ENCODE results near the gene NPHP4. TPM values are rescaled to one million over a fixed set of nuclear protein-coding genes. Genes with fewer than 3 reads are reported as not detected.
"Not testable (repeated sequence)": the region's sequence is repeated elsewhere in the genome, so short reads cannot be mapped to it uniquely, and the experiment has no call there.

NPHP4 gene
- total and polyA plus RNA-seq, 5 donors, result 2.8 to 6.0 (median 5.1) TPM

DNA sequence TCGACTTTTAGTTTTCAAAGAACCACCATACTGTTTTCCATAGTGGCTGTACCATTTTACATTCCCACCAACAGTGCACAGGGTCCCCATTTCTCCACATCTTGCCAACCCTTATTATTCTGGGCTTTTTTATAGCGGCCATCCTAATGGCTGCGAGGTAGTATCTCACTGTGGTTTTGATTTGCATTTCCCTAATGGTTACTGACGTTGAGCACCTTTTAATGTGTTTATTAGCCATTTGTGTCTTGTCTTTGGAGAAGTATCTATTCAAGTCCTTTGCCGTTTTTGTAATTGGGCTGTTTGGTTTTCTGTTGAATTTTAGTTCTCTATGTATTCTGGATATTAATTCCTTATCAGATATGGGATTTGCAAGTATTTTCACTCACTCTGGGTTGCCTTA is 31.1 kb upstream of the NPHP4 start:
- Histone ChIP-seq H3K4me3 (ENCODE audit: low read length) (no peak overlapping the region), H3K27me3 (ENCODE audit: control insufficient read depth, insufficient read depth) (no peaks in the 10 kb centered on the region), H3K9me3 (ENCODE audit: control insufficient read depth, low read length) (no peaks in the 10 kb centered on the region), H3K4me1 (ENCODE audit: control insufficient read depth, insufficient read depth, low read length) (no peaks in the 10 kb centered on the region), H3K27ac (ENCODE audit: low read length) (no peak overlapping the region)
- DNase-seq, result no peak
- no peak for ATAC-seq
- 86% methylated on average over 5 of the region's 5 CpGs for WGBS
- intact Hi-C loops (cut with DNase I), result no loop called here

DNA sequence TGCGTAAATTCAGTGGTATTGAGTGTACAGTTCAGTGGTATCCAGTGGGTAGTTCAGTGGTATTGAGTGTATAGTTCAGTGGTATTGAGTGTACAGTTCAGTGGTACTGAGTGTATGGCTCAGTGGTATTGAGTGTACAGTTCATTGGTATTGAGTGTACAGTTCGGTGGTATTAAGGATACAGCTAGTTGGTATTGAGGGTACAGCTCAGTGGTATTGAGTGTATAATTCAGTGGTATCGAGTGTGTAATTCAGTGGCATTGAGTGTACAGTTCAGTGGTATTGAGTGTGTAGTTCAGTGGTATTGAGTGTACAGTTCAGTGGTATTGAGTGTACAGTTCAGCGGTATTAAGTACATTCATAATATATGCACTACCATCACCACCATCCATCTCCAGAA is 30.0 kb upstream of the NPHP4 start:
- H3K27ac ChIP-seq (ENCODE audit: low read length), result no peak overlapping the region
- intact Hi-C loops (cut with DNase I), result no loop called here
- H3K9me3 ChIP-seq (ENCODE audit: control insufficient read depth, low read length), result no peaks in the 10 kb centered on the region
- H3K27me3 ChIP-seq (ENCODE audit: control insufficient read depth, insufficient read depth), result no peaks in the 10 kb centered on the region
- 97% methylated on average over 4 of the region's 4 CpGs for WGBS
- H3K4me3 ChIP-seq (ENCODE audit: low read length), result no peak overlapping the region
- DNase-seq, result no peak
- ATAC-seq, result no peak
- H3K4me1 ChIP-seq (ENCODE audit: control insufficient read depth, insufficient read depth, low read length), result no peaks in the 10 kb centered on the region

DNA sequence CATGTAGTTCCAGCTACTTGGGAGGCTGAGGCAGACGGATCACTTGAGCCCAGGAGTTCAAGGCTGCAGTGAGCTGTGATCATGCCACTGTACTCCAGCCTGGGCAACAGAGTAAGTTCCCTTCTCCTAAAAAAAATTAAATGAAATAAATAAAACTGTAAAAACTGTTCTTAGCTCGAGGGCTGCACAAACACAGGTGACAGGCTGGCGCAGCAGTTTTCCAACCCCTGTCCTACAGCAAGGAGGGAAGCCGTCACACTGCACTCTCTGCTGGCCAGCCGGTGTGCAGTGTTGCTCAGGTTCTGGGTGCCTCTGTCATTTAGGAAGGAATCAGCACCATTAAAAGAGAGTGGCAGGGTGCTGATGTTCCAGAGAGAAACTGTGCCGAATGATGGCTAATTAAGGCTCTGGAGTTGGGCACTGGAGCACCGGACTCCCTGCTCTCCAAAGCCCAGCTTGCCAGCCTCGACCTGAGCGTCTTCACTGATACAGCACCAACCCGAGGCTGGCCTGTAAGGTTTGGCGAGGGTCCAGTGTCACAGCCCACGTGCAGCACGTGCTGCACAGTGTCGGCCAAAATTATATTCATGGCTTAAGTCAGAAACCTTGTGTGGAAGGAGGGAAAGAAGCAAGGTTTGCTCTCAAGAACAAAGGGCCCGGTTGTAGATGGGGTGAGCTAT is 27.1 kb upstream of the NPHP4 start:
- ATAC-seq, result no peak
- H3K27ac ChIP-seq (ENCODE audit: low read length), result no peak overlapping the region

DNA sequence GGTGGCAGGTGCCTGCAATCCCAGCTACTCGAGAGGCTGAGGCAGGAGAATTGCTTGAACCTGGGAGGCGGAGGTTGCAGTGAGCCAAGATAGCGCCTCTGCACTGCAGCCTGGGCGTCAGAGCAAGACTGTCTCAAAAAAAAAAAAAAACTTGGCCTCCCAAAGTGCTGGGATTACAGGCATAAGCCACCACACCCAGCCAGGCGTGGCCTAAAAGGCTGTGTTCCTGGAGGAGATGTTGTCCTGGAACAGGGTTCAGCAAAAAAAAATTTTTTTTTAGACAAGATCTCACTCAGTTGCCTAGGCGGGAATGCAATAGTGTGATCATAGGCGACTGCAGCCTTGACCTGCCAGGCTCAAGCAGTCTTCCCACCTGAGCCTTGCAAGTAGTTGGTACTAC is 25.4 kb upstream of the NPHP4 start:
- DNase-seq, result peak in 2 of 3 donors; percentile 14 to 29
- WGBS, result 83% methylated on average over 7 of the region's 7 CpGs

More for the DNA sequence above, 27.1 kb upstream of the NPHP4 start:
- WGBS, result 69% methylated on average over 15 of the region's 15 CpGs
- Histone ChIP-seq H3K4me3 (ENCODE audit: low read length) (no peak overlapping the region), H3K4me1 (ENCODE audit: control insufficient read depth, insufficient read depth, low read length) (peaks cover 2% of the 10 kb centered on the region), H3K9me3 (ENCODE audit: control insufficient read depth, low read length) (no peaks in the 10 kb centered on the region), H3K27me3 (ENCODE audit: control insufficient read depth, insufficient read depth) (no peaks in the 10 kb centered on the region)
- intact Hi-C loops (cut with DNase I), result no loop called here
- DNase-seq, result peak in 2 of 3 donors; percentile 34 to 39

DNA sequence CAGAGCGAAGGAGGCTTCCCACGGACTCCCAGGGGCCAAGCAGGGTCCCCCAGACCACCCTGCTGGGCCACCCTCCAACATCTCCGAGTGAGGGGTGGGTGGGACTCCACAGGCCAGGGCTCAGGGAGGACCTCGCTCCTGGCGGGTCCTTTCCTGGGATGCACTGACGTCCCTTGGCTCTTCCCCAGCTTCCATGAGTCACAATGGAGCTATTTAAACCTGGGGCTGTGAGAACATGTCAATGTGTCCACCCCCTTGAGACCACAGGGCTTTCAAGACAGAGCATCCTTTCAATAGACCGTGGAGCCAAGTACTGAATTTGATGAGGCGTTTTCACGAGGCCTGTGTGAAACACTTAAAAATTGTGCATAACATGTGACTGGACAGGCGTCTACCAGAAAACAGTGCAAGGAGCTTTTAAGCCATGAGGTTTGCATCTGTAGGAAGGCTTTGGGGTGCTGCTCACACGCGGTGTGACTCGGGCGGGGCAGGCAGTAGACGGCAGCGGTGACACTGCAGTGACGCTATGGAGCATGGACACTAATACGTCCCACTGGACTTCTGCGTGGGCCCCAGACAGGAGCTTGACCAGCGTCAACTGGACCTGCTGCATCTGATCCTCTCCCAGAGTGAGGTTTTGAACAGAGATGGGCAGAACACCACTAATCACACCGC is 24.1 kb upstream of the NPHP4 start:
- peak in 2 of 3 donors; percentile 32 to 33 for DNase-seq
- ATAC-seq, result peak in 1 of 2 donors; percentile 7
- intact Hi-C loops (cut with DNase I), result no loop called here
- 80% methylated on average over 21 of the region's 21 CpGs for WGBS
- no peaks in the 10 kb centered on the region for H3K9me3 ChIP-seq (ENCODE audit: control insufficient read depth, low read length)
- no peaks in the 10 kb centered on the region for H3K27me3 ChIP-seq (ENCODE audit: control insufficient read depth, insufficient read depth)
- peaks cover 2% of the 10 kb centered on the region for H3K4me1 ChIP-seq (ENCODE audit: control insufficient read depth, insufficient read depth, low read length)
- H3K27ac ChIP-seq (ENCODE audit: low read length), result no peak overlapping the region
- no peak overlapping the region for H3K4me3 ChIP-seq (ENCODE audit: low read length)

More for the DNA sequence above, 25.4 kb upstream of the NPHP4 start:
- H3K9me3 ChIP-seq (ENCODE audit: control insufficient read depth, low read length); intact Hi-C loops (cut with DNase I); H3K4me3 ChIP-seq (ENCODE audit: low read length); H3K27me3 ChIP-seq (ENCODE audit: control insufficient read depth, insufficient read depth); ATAC-seq; H3K27ac ChIP-seq (ENCODE audit: low read length); H3K4me1 ChIP-seq (ENCODE audit: control insufficient read depth, insufficient read depth, low read length): not testable (repeated sequence)

DNA sequence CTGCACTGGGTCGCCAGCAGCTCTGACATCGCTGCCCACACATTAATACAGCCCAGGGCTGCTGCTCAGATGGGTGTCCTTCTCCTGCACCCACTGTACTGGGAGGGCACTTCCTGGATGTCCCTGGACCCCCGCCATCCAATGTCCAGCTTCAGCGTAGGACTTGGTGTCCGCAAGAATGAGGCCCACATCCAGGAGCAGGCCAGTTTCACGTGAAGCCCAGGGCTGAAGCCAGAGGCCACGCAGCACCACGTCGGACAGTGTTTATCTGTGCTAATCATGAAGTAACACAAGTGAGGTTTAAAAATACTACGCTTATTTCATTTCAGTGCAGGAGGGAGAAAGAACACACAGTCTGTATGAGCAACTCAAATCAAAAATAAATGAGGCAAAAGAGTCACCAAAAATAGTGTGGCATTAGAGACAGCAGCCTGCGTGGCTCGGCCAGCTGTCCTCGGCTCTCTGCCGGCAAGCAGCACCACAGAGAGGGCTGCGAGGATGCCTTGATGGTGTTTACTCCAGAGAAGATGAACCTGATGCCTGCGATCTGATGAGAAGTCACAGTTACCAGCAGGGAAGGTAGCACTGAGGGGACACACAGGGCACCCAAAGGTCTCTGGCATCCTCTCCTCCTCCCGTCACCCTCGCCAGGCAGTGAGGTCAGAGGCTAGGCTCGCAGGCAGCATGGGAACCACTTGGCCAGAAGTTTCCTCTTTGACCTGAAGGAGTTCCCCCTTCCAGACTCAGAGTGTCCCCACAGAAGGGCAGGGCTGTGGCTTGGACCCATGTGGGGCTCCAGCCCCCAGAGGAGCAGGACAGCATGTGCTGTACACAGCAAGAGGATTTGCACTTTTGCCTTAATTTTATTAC is 22.1 kb upstream of the NPHP4 start:
- intact Hi-C loops (cut with DNase I), result no loop called here
- H3K9me3 ChIP-seq (ENCODE audit: control insufficient read depth, low read length), result no peaks in the 10 kb centered on the region
- H3K27ac ChIP-seq (ENCODE audit: low read length), result peak overlapping the region; percentile 87
- WGBS, result 61% methylated on average over 19 of the region's 19 CpGs
- H3K4me1 ChIP-seq (ENCODE audit: control insufficient read depth, insufficient read depth, low read length), result peaks cover 2% of the 10 kb centered on the region
- no peaks in the 10 kb centered on the region for H3K27me3 ChIP-seq (ENCODE audit: control insufficient read depth, insufficient read depth)
- no peak overlapping the region for H3K4me3 ChIP-seq (ENCODE audit: low read length)
- ATAC-seq (peak; percentile 78 to 80), DNase-seq (peak; percentile 75 to 86 (median 84))

DNA sequence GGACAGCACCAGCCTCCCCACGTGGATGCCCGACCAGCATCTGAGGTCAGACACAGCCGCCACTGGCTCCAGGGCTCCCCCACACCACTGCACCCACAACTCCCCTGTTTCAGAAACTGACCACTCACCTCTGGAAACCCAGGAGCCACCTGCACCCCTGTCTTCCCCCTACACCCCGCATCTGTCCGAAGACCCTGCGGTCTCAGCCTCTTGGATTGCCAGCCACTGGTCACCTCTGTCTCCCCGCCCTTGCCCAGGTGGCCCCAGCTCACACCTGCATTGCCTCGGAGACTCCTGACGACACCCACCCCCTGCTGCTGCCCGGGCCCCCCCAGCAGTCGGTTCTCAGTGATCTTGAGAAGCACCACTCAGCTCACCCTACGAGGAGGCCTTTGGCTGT is 21.3 kb upstream of the NPHP4 start:
- Histone ChIP-seq H3K27ac (ENCODE audit: low read length) (peak overlapping the region; percentile 87), H3K4me3 (ENCODE audit: low read length) (no peak overlapping the region), H3K4me1 (ENCODE audit: control insufficient read depth, insufficient read depth, low read length) (peaks cover 2% of the 10 kb centered on the region), H3K9me3 (ENCODE audit: control insufficient read depth, low read length) (no peaks in the 10 kb centered on the region), H3K27me3 (ENCODE audit: control insufficient read depth, insufficient read depth) (no peaks in the 10 kb centered on the region)
- intact Hi-C loops (cut with DNase I), result no loop called here
- WGBS, result 92% methylated on average over 12 of the region's 12 CpGs
- ATAC-seq (peak; percentile 1 to 5), DNase-seq (peak in 2 of 3 donors; percentile 32 to 64)

DNA sequence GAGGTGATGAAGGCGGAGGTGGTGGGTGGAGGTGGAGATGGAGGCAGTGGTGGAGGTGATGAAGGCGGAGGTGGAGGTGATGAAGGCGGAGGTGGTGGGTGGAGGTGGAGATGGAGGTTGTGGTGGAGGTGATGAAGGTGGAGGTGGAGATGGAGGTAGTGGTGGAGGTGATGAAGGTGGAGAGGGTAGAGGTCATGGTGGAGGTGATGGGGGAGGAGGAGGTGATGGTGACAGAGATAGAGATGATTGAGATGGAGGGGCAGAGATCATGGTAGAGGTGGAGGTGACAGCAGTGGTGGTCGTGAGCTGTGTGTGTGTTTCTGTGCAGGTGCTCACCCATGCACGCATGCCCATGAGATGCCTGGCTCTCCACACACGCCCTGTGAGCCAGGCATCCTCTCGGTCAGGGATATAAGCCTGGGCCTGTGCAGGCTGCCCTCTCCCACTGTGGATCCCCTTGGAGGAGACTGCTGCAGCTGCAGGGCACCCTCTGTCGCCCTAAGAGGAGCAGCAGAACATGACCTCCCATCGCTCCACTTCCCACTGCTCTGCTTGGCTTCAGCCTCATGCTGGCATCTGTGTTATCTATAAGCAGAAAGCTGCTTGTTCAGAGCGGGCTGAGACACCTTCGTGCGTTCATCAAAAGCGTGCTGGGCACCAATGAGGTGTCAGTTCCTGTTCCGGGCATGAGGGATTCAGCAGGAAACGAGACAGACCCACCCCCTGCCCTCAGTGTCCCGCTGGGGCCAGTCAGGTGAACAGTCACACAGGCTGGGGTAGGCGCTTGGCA is 20.5 kb upstream of the NPHP4 start:
- ATAC-seq (peak; percentile 38 to 62), DNase-seq (peak in 2 of 3 donors; percentile 56 to 62)

DNA sequence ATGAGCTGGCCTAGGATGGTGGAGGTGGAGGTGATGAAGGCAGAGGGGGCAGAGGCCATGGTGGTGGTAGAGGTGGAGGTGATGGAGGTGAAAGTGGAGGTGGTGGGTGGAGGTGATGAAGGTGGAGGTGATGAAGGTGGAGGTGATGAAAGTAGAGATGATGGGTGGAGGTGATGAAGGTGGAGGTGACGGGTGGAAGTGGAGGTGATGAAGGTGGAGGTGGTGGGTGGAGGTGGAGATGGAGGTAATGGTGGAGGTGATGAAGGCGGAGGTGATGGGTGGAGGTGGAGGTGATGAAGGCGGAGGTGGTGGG is 19.7 kb upstream of the NPHP4 start:
- no peak overlapping the region for H3K4me3 ChIP-seq (ENCODE audit: low read length)
- no peaks in the 10 kb centered on the region for H3K9me3 ChIP-seq (ENCODE audit: control insufficient read depth, low read length)
- DNase-seq, result no peak
- intact Hi-C loops (cut with DNase I), result no loop called here
- no peak for ATAC-seq
- 98% methylated on average over 3 of the region's 3 CpGs for WGBS
- peaks cover 2% of the 10 kb centered on the region for H3K4me1 ChIP-seq (ENCODE audit: control insufficient read depth, insufficient read depth, low read length)
- H3K27me3 ChIP-seq (ENCODE audit: control insufficient read depth, insufficient read depth), result no peaks in the 10 kb centered on the region
- H3K27ac ChIP-seq (ENCODE audit: low read length), result no peak overlapping the region

More for the DNA sequence above, 20.5 kb upstream of the NPHP4 start:
- peak overlapping the region; percentile 87 for H3K27ac ChIP-seq (ENCODE audit: low read length)
- no peaks in the 10 kb centered on the region for H3K9me3 ChIP-seq (ENCODE audit: control insufficient read depth, low read length)
- no peaks in the 10 kb centered on the region for H3K27me3 ChIP-seq (ENCODE audit: control insufficient read depth, insufficient read depth)
- WGBS, result 76% methylated on average over 17 of the region's 17 CpGs
- H3K4me3 ChIP-seq (ENCODE audit: low read length), result no peak overlapping the region
- H3K4me1 ChIP-seq (ENCODE audit: control insufficient read depth, insufficient read depth, low read length), result peaks cover 2% of the 10 kb centered on the region
- intact Hi-C loops (cut with DNase I), result no loop called here

DNA sequence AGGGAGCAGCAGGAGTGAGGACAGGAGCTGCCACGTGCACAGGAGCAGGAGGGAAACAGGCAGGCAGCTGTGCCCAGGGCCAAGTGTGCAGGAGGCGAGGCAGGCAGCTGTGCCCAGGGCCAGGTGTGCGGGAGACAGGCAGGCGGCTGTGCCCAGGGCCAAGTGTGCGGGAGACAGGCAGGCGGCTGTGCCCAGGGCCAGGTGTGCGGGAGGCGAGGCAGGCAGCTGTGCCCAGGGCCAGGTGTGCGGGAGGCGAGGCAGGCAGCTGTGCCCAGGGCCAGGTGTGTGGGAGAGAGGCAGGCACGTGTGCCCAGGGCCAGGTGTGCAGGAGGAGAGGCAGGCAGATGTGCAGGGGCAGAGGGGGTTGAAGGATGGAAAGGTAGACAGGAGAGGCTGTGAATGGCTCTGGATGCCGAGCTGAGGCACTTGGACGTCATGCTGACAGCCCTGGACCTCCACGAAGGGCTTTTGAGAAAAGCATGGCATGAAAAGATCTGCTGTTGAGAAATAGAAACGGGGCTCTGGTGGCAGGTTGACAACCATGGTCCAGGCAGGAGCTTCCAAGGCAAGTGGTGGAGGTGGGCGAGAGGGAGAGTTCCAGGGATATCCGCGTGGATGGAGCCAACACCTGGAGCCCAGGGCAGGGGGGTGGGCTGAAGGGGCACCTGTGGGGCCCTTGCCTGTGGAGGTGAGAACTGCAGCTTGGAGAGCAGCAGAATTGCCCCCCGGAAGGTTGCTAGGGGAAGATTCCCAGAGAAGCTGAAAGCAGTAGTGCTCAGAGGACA is 19.1 kb upstream of the NPHP4 start:
- Histone ChIP-seq H3K4me1 (ENCODE audit: control insufficient read depth, insufficient read depth, low read length) (peaks cover 2% of the 10 kb centered on the region), H3K27ac (ENCODE audit: low read length) (no peak overlapping the region), H3K4me3 (ENCODE audit: low read length) (no peak overlapping the region), H3K27me3 (ENCODE audit: control insufficient read depth, insufficient read depth) (no peaks in the 10 kb centered on the region), H3K9me3 (ENCODE audit: control insufficient read depth, low read length) (no peaks in the 10 kb centered on the region)
- ATAC-seq (no peak), DNase-seq (peak in 2 of 3 donors; percentile 25 to 43)
- 91% methylated on average over 19 of the region's 19 CpGs for WGBS
- intact Hi-C loops (cut with DNase I), result no loop called here
